GM21529 (cell line): ENCODE data around the gene LRP1B.

Experiments used
- ATAC-seq: cut with Tn5 transposase; IDR thresholded peaks from one replicate; pipeline ENCODE4 v1.9.1; 2021; ENCODE audit not compliant: unreplicated experiment

LRP1B gene

DNA sequence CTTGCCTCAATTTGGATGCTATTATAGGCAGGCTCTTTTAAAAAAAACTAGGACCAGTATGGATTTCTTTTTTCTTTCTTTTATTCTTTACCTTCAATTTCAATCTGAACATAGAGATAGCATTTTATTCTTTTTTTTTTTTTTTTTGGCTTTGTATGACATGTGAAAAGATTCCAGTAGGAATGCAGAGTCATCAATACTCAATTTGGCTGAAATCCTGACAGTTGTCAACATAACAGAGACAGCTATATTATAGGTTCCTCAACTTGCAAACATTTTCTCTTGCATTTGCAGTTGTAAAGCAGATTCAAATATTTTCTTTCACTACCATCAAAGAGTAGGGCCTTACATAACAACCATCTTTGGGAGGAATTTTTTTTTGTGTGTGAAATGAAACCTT lies 334.4 kb downstream of the LRP1B start:
- no peak for ATAC-seq

GRCh38 chr2:141791521-141791920 lies 339.3 kb downstream of the LRP1B start:
- no peak for ATAC-seq

DNA sequence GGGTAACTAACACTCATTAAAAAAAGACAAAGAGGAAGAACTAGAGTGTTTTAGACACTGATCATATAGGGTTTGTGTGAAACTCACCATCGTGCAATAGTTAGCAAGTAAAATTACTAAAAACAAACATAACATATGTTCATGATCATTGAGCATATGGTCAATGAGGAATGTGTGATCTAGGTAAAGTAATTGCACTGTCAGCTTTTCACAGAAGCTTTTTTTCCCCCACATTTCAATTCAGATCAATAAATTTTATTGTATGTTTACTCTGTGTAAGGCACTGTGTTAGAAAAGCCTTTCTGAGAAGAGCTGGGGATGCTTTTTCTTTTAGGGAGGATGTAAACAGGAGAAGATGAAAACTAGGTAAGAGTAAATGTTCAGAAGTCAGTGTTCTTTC lies 348.2 kb downstream of the LRP1B start:
- ATAC-seq: no peak

DNA sequence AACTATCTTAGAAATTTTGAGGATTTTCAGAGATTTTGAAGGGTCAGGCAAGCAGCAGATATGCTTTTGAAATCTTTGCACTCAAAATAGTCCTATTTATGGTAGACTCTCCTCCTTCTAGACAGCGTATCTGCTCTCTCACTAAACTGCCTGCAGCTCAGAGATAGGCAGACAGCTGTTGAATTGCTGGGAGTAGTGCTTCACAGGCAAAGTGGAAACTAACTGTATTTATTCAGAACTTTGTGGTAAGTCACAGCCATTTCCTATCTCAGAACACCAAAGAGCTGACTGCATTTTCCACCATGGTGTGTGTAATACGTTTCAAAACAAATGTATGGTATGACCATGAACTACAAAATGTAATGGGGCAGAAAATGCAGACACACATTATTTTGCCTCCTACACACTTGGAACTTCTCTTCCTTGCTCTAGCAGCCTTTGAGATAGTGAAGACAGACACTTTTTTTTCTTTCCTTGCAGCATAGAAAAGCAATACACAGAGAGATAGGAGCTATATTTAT lies 352.4 kb downstream of the LRP1B start:
- ATAC-seq: no peak

DNA sequence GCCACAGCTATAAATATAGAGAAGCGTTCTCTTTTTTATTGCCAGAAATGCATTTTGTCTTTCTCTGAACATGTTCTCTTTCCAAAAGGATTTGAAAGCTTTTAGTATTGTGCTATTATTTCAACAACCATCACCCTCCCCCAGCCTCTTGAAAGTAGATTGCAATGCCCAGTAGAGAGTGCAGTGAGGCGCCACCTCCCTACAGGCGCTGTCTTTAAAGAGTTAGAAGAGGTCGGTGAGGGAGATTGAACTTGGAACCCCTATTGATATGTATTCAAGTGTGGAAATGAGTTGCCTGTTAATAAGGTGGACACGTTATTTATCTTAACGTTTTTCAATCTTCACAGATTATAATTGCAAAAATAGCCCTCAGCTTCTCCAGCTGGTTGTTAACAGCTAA lies 360.3 kb downstream of the LRP1B start:
- ATAC-seq: no peak

DNA sequence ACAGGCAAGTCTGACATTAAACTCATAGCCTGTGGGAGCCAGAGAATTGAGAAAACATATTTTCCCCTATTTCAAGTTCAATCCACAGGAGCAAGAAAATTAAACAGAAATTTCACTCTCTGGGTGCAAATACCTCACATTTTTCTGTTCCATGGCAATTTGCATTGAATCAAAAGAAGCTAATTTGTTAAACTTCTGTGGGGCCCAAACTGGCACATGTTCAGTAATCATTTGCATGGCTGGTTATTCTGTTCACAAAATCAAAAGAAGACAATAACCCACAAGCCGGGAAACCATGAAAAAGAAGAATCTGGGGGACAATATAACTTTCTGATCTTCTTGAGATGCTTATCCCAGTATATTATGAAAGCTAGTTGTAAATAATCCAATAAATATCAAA lies 363.1 kb downstream of the LRP1B start:
- no peak for ATAC-seq

GRCh38 chr2:141767051-141767450 lies 363.8 kb downstream of the LRP1B start:
- ATAC-seq: no peak

DNA sequence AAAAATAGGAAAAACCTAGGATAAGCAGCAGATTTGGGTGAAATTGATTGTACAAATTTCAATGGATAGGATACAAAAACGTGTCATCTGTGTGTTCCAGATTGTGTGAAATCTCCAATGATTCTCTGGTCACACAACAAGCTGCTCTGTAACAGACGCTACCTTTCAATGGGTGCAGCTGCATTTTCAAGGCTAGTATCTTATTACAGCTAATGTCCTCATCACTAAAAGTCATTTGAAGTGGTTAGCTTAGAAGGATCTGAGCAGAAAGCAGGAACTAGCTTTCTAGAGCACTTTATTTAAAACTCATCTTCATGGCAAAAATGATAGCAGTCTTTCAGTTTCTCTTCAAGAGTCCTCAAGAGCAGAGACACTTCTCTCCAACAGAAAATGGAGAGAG lies 364.6 kb downstream of the LRP1B start:
- ATAC-seq: no peak

DNA sequence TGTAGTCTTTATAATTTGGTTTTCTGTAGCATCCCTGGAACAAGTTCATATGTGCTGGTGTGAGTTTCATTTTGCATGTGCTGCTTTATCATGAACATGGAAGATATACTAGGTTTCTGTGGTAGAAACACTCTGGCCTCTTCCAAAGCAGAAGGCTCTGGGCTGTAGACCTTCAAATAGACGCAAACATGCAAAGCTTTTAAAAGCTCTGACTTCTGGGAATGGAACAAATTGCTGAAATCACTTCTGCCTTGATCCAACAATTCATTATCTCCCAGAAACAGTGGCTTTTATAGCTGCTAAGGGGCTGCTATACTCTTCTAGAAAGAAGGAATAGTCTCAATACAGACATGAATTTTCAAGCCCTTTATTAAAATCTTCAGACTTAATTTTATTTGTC lies 382.2 kb downstream of the LRP1B start:
- ATAC-seq: no peak

- no peak for ATAC-seq
These were observed 389.2 kb downstream of the LRP1B start for GRCh38 chr2:141741652-141742051.

GRCh38 chr2:141737492-141738255 lies 393.1 kb downstream of the LRP1B start:
- ATAC-seq: no peak

- no peak for ATAC-seq
These were observed 394.4 kb downstream of the LRP1B start for GRCh38 chr2:141736466-141736865.

DNA sequence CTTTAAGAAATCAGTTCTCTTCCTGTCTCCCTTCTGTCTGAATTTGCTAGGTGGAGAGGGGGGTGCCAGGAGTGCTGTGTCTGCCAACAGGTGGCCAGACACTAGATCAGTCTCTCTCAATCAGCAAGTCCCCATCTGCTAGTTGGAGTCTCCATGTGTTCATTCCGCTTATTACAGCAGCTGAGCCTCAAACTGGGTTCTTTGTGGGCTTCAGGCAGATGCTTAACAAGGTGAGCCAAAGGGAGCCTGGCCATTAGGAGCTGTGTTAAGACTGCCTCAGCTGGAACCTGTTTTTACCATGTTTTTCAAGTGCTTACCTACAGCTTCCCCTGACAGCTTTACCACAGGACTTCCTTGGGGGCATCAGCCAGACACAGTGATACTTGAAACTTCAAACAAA lies 401.9 kb downstream of the LRP1B start:
- no peak for ATAC-seq

GRCh38 chr2:141728142-141728541 lies 402.7 kb downstream of the LRP1B start:
- ATAC-seq: no peak

- ATAC-seq: no peak
These were observed 406.4 kb downstream of the LRP1B start for GRCh38 chr2:141724426-141724825.

DNA sequence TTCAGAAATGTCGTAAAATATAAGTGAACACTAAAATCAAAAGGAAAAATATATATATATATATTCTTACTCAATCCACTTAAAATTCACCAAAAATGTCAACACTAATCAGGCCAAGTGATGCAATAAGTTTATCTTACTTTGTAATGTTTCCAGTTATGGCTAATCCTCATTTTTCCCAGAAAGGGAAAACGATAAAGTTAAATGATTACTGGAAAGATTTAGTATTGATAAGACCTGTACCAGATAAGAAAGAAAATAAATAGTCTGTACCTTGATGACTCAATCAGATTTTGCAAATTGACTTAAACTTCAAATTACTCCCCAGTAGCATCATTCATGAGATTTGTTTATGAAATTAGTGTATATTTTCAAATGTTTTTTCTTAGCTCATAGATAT lies 407.0 kb downstream of the LRP1B start:
- no peak for ATAC-seq

- ATAC-seq: no peak
These were observed 410.3 kb downstream of the LRP1B start for GRCh38 chr2:141720476-141720875.

- no peak for ATAC-seq
These were observed 416.3 kb downstream of the LRP1B start for GRCh38 chr2:141714496-141714895.

DNA sequence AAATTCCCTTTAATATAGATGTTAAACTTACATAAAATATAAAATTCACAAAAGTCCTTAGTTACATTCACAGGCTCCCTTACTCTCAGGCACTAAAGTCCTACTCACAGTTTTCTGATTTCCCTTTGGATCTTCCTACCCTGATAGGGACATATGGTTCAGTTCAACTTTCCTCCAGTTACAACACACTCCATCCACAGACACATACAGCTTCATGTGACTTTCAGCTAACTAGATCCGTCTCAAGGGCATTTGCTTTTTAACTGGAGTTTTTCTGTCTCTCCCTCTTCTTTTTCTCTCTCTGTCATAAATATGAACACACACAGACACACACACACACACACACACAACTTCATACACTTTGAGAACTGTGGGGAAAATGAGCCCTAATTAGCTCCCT lies 419.2 kb downstream of the LRP1B start:
- no peak for ATAC-seq

DNA sequence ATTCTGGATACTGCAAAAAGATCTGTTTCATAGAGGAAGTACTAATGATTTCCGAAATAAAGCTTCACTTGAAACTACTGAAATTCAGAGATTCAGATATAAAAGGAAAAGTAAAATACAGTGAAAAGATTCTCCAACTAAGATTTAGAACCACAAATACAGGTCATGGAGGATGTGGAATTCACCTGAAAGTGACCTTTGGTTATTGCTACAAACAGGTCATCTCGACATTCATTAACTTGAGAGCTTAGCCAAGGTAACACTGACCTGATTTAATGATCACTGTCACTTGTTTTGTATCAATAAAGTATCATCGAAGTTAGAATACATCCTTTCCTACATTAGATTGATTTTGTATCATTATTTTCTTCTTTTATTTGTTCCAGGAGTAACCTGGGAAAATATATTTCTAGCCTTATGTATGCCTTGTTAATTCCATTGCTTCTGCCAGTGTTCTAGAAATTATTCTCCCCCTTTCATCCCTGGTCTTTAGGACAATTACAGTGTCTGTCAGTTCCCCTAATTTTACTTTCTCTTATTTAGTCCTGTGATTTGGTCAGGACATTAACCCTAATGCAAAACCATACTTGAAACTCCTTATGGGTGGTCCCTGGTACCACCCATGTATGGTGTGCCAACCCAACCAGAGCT lies 420.1 kb downstream of the LRP1B start:
- ATAC-seq: no peak

GRCh38 chr2:141709756-141710155 lies 421.1 kb downstream of the LRP1B start:
- ATAC-seq: no peak

DNA sequence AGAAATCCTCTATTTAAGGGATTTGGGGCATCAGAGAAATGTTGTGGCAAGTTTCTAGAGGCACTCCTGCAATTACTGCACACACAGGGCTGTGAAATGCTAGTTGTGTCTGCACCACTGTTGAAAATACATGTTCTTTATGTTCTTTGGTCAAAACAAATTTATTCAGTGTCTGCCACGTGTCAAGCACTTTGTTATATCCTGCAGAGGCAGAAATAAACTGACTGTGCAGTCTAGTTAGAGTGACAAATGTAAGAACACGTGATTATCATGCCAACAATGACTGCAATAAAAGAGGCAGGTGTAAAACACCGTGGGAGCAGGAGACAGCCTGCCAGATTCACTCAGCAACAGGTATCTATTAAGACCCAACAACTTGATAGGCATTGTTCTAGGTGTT lies 423.3 kb downstream of the LRP1B start:
- ATAC-seq: no peak

DNA sequence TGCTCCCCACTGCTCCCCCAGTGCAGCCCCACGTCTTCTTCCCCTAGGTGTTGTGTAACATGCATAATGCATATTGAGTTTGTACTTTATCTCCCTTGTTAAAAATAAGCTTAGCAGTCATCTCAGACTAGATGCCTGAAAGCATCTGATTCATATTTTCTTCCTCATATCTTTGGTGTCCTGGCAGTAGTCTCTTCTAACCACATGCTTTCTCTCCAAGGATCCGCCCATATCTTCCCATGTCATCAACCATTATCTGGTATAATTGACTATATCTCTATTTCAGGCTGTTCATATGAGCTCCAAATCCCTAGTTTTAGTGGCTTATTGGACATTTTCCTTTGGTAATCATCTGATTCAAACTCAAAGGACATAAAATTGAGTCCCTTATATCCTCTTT lies 426.3 kb downstream of the LRP1B start:
- ATAC-seq: no peak
